H1 (cell line): ENCODE measurements around the gene MRPL19. TPM values are rescaled to one million over a fixed set of nuclear protein-coding genes. Genes with fewer than 3 reads are reported as not detected.

Experiments
- BACH1 ChIP-seq: IDR thresholded peaks from 2 replicates; pipeline ENCODE4 v1.6.1; 2012; ENCODE audit warnings: low read length, improper control_type of control experiment
- EGR1 ChIP-seq: IDR thresholded peaks from 2 replicates; pipeline ENCODE4 v1.6.1; 2011; ENCODE audit warnings: low read depth, low read length, borderline replicate concordance
- SP1 ChIP-seq: IDR thresholded peaks from 2 replicates; pipeline ENCODE4 v1.6.1; 2011; ENCODE audit warnings: low read depth, low read length
- polyA plus RNA-seq, 7 experiments: library from polyadenylated mRNA; depleted of rRNA in 3 of 7; stranded (reverse) in 5 of 7; unstranded in 2 of 7; fragments of >200 nt in 5 of 7; fragments of 200-250 nt in 2 of 7; gene quantifications; 1 replicate in 5 of 7; 2 replicates in 1 of 7; 4 replicates in 1 of 7; pipeline versions ENCODE4 v1.2.1 to v1.2.3, GENCODE V29; 2011 to 2013; ENCODE audit warnings: missing spikeins in 2 of 7, mixed read lengths in 2 of 7
- total RNA-seq: library from RNA; stranded (reverse); fragmentation: NEBNext Ultra II Directional; extraction: Animal tissue kit (Norgen Biotek cat#: 25700); gene quantifications from 2 replicates; pipeline ENCODE4 v1.2.1, GENCODE V29; 2021
- TF ChIP-seq, protein P1 (sequence below): fragments of 300-600 bp; sonication (generic); IDR thresholded peaks from 2 replicates; pipeline ENCODE4 v1.7.1; 2012; ENCODE audit warnings: low read length, moderate library complexity, mild to moderate bottlenecking, inconsistent platforms; ENCODE audit not compliant: insufficient replicate concordance

Gene MRPL19
- total and polyA plus RNA-seq, 2 of the 8 experiments (the other 6 are each of a cell fraction or from before 2014, with no cell fraction given), result 18.1 to 75.2 TPM

DNA sequence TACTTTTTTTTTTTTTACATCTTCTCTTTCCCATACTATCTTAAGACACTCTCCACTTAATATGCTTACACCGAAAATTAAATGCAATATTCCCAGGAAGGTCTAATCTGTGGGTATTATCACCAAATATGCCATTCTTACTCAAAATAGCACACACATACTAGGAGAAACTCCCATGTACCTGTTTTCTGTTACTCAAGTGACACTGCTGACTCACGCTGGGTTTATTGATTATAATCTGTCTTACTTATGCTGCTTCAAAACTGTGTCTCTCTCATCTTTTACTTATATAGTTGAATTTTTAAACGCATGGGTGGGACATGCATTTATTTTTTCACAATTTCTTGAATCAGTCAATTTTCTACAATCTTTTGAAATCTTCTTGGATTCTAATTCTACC is 29.9 kb downstream of the MRPL19 start (continued):
- TF ChIP-seq, protein P1, sequence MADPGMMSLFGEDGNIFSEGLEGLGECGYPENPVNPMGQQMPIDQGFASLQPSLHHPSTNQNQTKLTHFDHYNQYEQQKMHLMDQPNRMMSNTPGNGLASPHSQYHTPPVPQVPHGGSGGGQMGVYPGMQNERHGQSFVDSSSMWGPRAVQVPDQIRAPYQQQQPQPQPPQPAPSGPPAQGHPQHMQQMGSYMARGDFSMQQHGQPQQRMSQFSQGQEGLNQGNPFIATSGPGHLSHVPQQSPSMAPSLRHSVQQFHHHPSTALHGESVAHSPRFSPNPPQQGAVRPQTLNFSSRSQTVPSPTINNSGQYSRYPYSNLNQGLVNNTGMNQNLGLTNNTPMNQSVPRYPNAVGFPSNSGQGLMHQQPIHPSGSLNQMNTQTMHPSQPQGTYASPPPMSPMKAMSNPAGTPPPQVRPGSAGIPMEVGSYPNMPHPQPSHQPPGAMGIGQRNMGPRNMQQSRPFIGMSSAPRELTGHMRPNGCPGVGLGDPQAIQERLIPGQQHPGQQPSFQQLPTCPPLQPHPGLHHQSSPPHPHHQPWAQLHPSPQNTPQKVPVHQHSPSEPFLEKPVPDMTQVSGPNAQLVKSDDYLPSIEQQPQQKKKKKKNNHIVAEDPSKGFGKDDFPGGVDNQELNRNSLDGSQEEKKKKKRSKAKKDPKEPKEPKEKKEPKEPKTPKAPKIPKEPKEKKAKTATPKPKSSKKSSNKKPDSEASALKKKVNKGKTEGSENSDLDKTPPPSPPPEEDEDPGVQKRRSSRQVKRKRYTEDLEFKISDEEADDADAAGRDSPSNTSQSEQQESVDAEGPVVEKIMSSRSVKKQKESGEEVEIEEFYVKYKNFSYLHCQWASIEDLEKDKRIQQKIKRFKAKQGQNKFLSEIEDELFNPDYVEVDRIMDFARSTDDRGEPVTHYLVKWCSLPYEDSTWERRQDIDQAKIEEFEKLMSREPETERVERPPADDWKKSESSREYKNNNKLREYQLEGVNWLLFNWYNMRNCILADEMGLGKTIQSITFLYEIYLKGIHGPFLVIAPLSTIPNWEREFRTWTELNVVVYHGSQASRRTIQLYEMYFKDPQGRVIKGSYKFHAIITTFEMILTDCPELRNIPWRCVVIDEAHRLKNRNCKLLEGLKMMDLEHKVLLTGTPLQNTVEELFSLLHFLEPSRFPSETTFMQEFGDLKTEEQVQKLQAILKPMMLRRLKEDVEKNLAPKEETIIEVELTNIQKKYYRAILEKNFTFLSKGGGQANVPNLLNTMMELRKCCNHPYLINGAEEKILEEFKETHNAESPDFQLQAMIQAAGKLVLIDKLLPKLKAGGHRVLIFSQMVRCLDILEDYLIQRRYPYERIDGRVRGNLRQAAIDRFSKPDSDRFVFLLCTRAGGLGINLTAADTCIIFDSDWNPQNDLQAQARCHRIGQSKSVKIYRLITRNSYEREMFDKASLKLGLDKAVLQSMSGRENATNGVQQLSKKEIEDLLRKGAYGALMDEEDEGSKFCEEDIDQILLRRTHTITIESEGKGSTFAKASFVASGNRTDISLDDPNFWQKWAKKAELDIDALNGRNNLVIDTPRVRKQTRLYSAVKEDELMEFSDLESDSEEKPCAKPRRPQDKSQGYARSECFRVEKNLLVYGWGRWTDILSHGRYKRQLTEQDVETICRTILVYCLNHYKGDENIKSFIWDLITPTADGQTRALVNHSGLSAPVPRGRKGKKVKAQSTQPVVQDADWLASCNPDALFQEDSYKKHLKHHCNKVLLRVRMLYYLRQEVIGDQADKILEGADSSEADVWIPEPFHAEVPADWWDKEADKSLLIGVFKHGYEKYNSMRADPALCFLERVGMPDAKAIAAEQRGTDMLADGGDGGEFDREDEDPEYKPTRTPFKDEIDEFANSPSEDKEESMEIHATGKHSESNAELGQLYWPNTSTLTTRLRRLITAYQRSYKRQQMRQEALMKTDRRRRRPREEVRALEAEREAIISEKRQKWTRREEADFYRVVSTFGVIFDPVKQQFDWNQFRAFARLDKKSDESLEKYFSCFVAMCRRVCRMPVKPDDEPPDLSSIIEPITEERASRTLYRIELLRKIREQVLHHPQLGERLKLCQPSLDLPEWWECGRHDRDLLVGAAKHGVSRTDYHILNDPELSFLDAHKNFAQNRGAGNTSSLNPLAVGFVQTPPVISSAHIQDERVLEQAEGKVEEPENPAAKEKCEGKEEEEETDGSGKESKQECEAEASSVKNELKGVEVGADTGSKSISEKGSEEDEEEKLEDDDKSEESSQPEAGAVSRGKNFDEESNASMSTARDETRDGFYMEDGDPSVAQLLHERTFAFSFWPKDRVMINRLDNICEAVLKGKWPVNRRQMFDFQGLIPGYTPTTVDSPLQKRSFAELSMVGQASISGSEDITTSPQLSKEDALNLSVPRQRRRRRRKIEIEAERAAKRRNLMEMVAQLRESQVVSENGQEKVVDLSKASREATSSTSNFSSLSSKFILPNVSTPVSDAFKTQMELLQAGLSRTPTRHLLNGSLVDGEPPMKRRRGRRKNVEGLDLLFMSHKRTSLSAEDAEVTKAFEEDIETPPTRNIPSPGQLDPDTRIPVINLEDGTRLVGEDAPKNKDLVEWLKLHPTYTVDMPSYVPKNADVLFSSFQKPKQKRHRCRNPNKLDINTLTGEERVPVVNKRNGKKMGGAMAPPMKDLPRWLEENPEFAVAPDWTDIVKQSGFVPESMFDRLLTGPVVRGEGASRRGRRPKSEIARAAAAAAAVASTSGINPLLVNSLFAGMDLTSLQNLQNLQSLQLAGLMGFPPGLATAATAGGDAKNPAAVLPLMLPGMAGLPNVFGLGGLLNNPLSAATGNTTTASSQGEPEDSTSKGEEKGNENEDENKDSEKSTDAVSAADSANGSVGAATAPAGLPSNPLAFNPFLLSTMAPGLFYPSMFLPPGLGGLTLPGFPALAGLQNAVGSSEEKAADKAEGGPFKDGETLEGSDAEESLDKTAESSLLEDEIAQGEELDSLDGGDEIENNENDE, result no peak
- TF ChIP-seq SP1 (no peak), EGR1 (no peak), BACH1 (no peak)
- TF ChIP-seq, all 59 proteins: peak for 0
